Tibial nerve (tissue), 3 donors: Measurements from ENCODE around the gene MAGI3.

Source experiments
- POLR2A ChIP-seq, 2 donors: fragments of 450-650 bp; IDR thresholded peaks; one replicate each; pipeline ENCODE4 v1.6.1; 2017; ENCODE audit warnings: antibody characterized with exemption in 2 of 2, mild to moderate bottlenecking in 2 of 2, moderate library complexity in 2 of 2
- TF ChIP-seq, protein P1 (sequence below), 5 experiments: fragments of 200-600 bp in 3 of 5; fragments of 450-650 bp in 2 of 5; sonication (generic) in 3 of 5; IDR thresholded peaks; one replicate each; pipeline ENCODE4 v1.5.1; 2016 to 2019; ENCODE audit warnings: antibody characterized with exemption in 5 of 5, mild to moderate bottlenecking in 3 of 5, moderate library complexity in 2 of 5

DNA sequence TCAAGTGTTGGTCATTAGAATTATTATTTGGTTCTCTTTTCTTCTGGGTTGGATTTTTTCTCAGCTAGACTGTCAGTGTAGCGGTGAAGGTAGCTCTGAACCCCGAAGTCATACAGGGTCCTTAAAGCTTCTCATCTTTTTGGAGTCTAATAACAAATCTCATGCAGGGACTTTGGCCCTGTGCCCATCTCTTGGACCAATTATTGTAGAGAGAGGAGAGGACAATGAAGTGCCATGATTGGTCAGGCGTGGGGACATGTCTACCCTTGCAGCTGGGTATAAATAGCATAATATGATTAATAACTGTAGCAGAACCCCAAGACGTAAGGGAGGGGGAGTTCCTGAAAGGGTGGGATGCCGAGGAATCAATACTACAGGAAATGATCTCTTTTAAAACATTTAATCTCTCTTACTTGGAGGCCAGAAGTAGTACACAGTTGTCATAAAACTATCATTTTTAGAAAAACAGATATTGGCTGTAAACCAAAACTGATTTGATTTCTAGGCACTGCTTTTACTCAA is 8.8 kb downstream of the MAGI3 start:
- TF ChIP-seq, protein P1, sequence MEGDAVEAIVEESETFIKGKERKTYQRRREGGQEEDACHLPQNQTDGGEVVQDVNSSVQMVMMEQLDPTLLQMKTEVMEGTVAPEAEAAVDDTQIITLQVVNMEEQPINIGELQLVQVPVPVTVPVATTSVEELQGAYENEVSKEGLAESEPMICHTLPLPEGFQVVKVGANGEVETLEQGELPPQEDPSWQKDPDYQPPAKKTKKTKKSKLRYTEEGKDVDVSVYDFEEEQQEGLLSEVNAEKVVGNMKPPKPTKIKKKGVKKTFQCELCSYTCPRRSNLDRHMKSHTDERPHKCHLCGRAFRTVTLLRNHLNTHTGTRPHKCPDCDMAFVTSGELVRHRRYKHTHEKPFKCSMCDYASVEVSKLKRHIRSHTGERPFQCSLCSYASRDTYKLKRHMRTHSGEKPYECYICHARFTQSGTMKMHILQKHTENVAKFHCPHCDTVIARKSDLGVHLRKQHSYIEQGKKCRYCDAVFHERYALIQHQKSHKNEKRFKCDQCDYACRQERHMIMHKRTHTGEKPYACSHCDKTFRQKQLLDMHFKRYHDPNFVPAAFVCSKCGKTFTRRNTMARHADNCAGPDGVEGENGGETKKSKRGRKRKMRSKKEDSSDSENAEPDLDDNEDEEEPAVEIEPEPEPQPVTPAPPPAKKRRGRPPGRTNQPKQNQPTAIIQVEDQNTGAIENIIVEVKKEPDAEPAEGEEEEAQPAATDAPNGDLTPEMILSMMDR (IDR thresholded peaks at IDR 0.05): no peak
- no peak for TF ChIP-seq POLR2A (IDR thresholded peaks at IDR 0.05)
